ENCODE measurements around the gene AGRN.
A peak's percentile ranks its signal among the peaks of the same experiment; 100 is the strongest.
"Not testable (repeated sequence)": the region's sequence is repeated elsewhere in the genome, so short reads cannot be mapped to it uniquely, and the experiment has no call there.

AGRN gene

GRCh38 chr1:1063945-1064831 lies 44.3 kb downstream of the AGRN start:
- CTCF ChIA-PET: interaction anchor here (0.8 to 1.6 kb wide), 7 partner anchors 10 to 120 kb away, joined by 3 to 22 read pairs (median 5); partner anchors contain the start of genes AGRN, PERM1 and RNF223
- POLR2A ChIA-PET: interaction anchor here (0.8 to 1.4 kb wide), 4 partner anchors 63 to 209 kb away, joined by 3 to 5 read pairs (median 4); partner anchors contain the start of gene UBE2J2

GRCh38 chr1:1065265-1065939 lies 45.5 kb downstream of the AGRN start:
- no peak for DNase-seq (ENCODE audit: extremely low spot score)
- POLR2A ChIA-PET: no interaction called here
- CTCF ChIA-PET: interaction anchor here (0.6 kb wide), 1 partner anchor 65 kb away, joined by 3 read pairs; no protein-coding TSS in a partner anchor
- TF ChIP-seq FOXA1 (IDR thresholded peaks at IDR 0.05) (no peak), SUZ12 (IDR thresholded peaks at IDR 0.05) (no peak), FOXM1 (IDR thresholded peaks at IDR 0.05; ENCODE audit: borderline replicate concordance) (no peak), BHLHE40 (IDR thresholded peaks at IDR 0.05; ENCODE audit: borderline replicate concordance) (no peak), ARNT (IDR thresholded peaks at IDR 0.05) (no peak), L3MBTL2 (conservative IDR thresholded peaks at IDR 0.05) (no peak), CTBP1 (IDR thresholded peaks at IDR 0.05; ENCODE audit: borderline replicate concordance) (no peak), SP1 (IDR thresholded peaks at IDR 0.05) (no peak)

More at GRCh38 chr1:1063945-1064831, 44.3 kb downstream of the AGRN start:
- peak; percentile 73 for DNase-seq (ENCODE audit: extremely low spot score)
- TF ChIP-seq SP1 (IDR thresholded peaks at IDR 0.05) (no peak), ARNT (IDR thresholded peaks at IDR 0.05) (peak; percentile 53; the same call in 1 of the 2 replicates), CTBP1 (IDR thresholded peaks at IDR 0.05; ENCODE audit: borderline replicate concordance) (no peak), LEF1 (IDR thresholded peaks at IDR 0.05; ENCODE audit: borderline replicate concordance) (no peak), L3MBTL2 (conservative IDR thresholded peaks at IDR 0.05) (no peak)

GRCh38 chr1:1065940-1066304 lies 46.0 kb downstream of the AGRN start:
- not testable (repeated sequence) for DNase-seq (ENCODE audit: extremely low spot score)
- ChIA-PET POLR2A (interaction anchor here (1.0 kb wide), 1 partner anchor 84 kb away, joined by 3 read pairs; the partner anchor contains the start of gene PERM1), CTCF (interaction anchor here (0.6 kb wide), 1 partner anchor 64 kb away, joined by 3 read pairs; no protein-coding TSS in a partner anchor)

GRCh38 chr1:1066403-1067283 lies 46.7 kb downstream of the AGRN start:
- ChIA-PET CTCF (no interaction called here), POLR2A (interaction anchor here (1.0 kb wide), 1 partner anchor 85 kb away, joined by 3 read pairs; the partner anchor contains the start of gene PERM1)
- no peak for DNase-seq (ENCODE audit: extremely low spot score)
- no peak for TF ChIP-seq PKNOX1 (IDR thresholded peaks at IDR 0.05)

GRCh38 chr1:1067284-1067859 lies 47.5 kb downstream of the AGRN start:
- no peak for DNase-seq (ENCODE audit: extremely low spot score)
- ChIA-PET CTCF (no interaction called here), POLR2A (no interaction called here)
- TF ChIP-seq FOXA1 (IDR thresholded peaks at IDR 0.05) (no peak), ARNT (IDR thresholded peaks at IDR 0.05) (no peak), ELF4 (IDR thresholded peaks at IDR 0.05) (no peak), FOXK2 (IDR thresholded peaks at IDR 0.05) (no peak), FOXM1 (IDR thresholded peaks at IDR 0.05; ENCODE audit: borderline replicate concordance) (no peak), ZNF384 (IDR thresholded peaks at IDR 0.05) (no peak), BHLHE40 (IDR thresholded peaks at IDR 0.05; ENCODE audit: borderline replicate concordance) (no peak), PKNOX1 (IDR thresholded peaks at IDR 0.05) (no peak), LEF1 (IDR thresholded peaks at IDR 0.05; ENCODE audit: borderline replicate concordance) (no peak), NFRKB (IDR thresholded peaks at IDR 0.05) (no peak), HDGF (IDR thresholded peaks at IDR 0.05; ENCODE audit: borderline replicate concordance) (no peak), CTBP1 (IDR thresholded peaks at IDR 0.05; ENCODE audit: borderline replicate concordance) (no peak), SUZ12 (IDR thresholded peaks at IDR 0.05) (no peak), SP1 (IDR thresholded peaks at IDR 0.05) (no peak), L3MBTL2 (conservative IDR thresholded peaks at IDR 0.05) (no peak), TARDBP (IDR thresholded peaks at IDR 0.05) (no peak)

GRCh38 chr1:1067860-1068516 lies 48.1 kb downstream of the AGRN start:
- DNase-seq (ENCODE audit: extremely low spot score): no peak
- POLR2A ChIA-PET: no interaction called here
- TF ChIP-seq ARNT (IDR thresholded peaks at IDR 0.05): no peak
- TF ChIP-seq FOXM1 (IDR thresholded peaks at IDR 0.05; ENCODE audit: borderline replicate concordance): no peak
- no peak for TF ChIP-seq FOXA1 (IDR thresholded peaks at IDR 0.05)
- no peak for TF ChIP-seq ELF4 (IDR thresholded peaks at IDR 0.05)
- CTCF ChIA-PET: no interaction called here
